B cell (primary cell): ENCODE results near the gene S100A5. TPM values are rescaled to one million over a fixed set of nuclear protein-coding genes. Genes with fewer than 3 reads are reported as not detected.

Experiments used
- ATAC-seq: fragments of 200-7000 bp; cut with Tn5 transposase; one replicate; pipeline ENCODE4 v1.10.0; 2021; ENCODE audit warnings: low read depth, mild to moderate bottlenecking, moderate number of reproducible peaks, moderate library complexity
- CTCF ChIA-PET: fragments of 350-600 bp; sonication (Branson Sonifier 250); formaldehyde crosslinking; loops from one replicate; lab custom pipeline; 2021; ENCODE audit warnings: antibody characterized with exemption, inconsistent platforms; lab: Charles Lee
- POLR2A ChIA-PET: fragments of 350-600 bp; sonication (Branson Sonifier 250); formaldehyde crosslinking; loops from one replicate; lab custom pipeline; 2021; ENCODE audit warnings: antibody characterized with exemption; lab: Charles Lee
- DNase-seq: peaks from one replicate; pipeline ENCODE4 v3.0.0; 2013
- H2AFZ ChIP-seq: 2 replicates; pipeline ENCODE4 v1.6.1; 2012; ENCODE audit warnings: mild to moderate bottlenecking, low read depth, low read length; ENCODE audit not compliant: insufficient read depth, poor library complexity, severe bottlenecking
- H3K27ac ChIP-seq, 2 donors: 1 replicate in 1 of 2; 2 replicates in 1 of 2; pipeline ENCODE4 v1.5.1; 2012 to 2013; ENCODE audit warnings: low read length in 2 of 2, mild to moderate bottlenecking in 2 of 2, moderate library complexity in 1 of 2
- H3K27me3 ChIP-seq, 4 experiments: fragments of 200-600 bp in 1 of 4; sonication (generic) in 1 of 4; replicated peaks in 1 of 4; 1 replicate in 2 of 4; 2 replicates in 2 of 4; pipeline versions ENCODE4 v1.6.1 to v1.7.0; 2013 to 2016; ENCODE audit warnings: low read length in 3 of 4, mild to moderate bottlenecking in 2 of 4, mixed read lengths in 1 of 4, moderate library complexity in 1 of 4; ENCODE audit not compliant: insufficient read depth in 4 of 4, control insufficient read depth in 3 of 4; ENCODE audit errors: control extremely low read depth in 1 of 4
- H3K36me3 ChIP-seq, 2 experiments: replicated peaks in 1 of 2; 1 replicate in 1 of 2; 2 replicates in 1 of 2; pipeline versions ENCODE4 v1.6.1 to v1.7.1; 2013; ENCODE audit warnings: low read length in 1 of 2; ENCODE audit not compliant: insufficient read depth in 2 of 2, control insufficient read depth in 1 of 2; ENCODE audit errors: control extremely low read depth in 1 of 2, extremely low read depth in 1 of 2
- H3K4me1 ChIP-seq, 2 donors: fragments of 200-600 bp in 1 of 2; sonication (generic) in 1 of 2; 1 replicate in 1 of 2; 2 replicates in 1 of 2; pipeline versions ENCODE4 v1.5.1 to v1.6.1; 2013 to 2017; ENCODE audit warnings: low read length in 2 of 2; ENCODE audit not compliant: control insufficient read depth in 2 of 2, insufficient read depth in 2 of 2
- H3K4me2 ChIP-seq: replicated peaks from 2 replicates; pipeline ENCODE3; 2012; ENCODE audit warnings: mild to moderate bottlenecking, low read depth, low read length; ENCODE audit not compliant: poor library complexity, severe bottlenecking
- H3K4me3 ChIP-seq, 5 experiments: fragments of 200-600 bp in 1 of 5; sonication (generic) in 1 of 5; 1 replicate in 3 of 5; 2 replicates in 2 of 5; pipeline versions ENCODE4 v1.5.1 to v1.7.0; 2011 to 2016; ENCODE audit warnings: low read length in 4 of 5, mild to moderate bottlenecking in 4 of 5, low read depth in 2 of 5, control low read depth in 1 of 5, moderate library complexity in 1 of 5; ENCODE audit not compliant: insufficient read depth in 1 of 5; ENCODE audit errors: control extremely low read depth in 1 of 5, extremely low read depth in 1 of 5
- H3K79me2 ChIP-seq: fragments of 200-600 bp; sonication (generic); one replicate; pipeline ENCODE4 v1.6.0; 2016; ENCODE audit warnings: low read length; ENCODE audit not compliant: control insufficient read depth, insufficient read depth
- H3K9ac ChIP-seq: fragments of 200-600 bp; sonication (generic); 2 replicates; pipeline ENCODE4 v1.6.1; 2017; ENCODE audit warnings: mild to moderate bottlenecking, low read length, moderate library complexity
- H3K9me3 ChIP-seq, 3 donors: one replicate each; pipeline versions ENCODE4 v1.6.1 to v1.7.1; 2013; ENCODE audit warnings: low read length in 2 of 3; ENCODE audit not compliant: control insufficient read depth in 2 of 3, insufficient read depth in 1 of 3; ENCODE audit errors: control extremely low read depth in 1 of 3
- H4K20me1 ChIP-seq: 2 replicates; pipeline ENCODE4 v1.6.0; 2012; ENCODE audit warnings: mild to moderate bottlenecking, low read length; ENCODE audit not compliant: insufficient read depth, control insufficient read depth, poor library complexity, severe bottlenecking
- H3K27ac Mint-ChIP-seq: one replicate; pipeline ENCODE4 v1.8.0; 2021; ENCODE audit warnings: mixed read lengths
- H3K27me3 Mint-ChIP-seq: one replicate; pipeline ENCODE4 v1.8.0; 2021; ENCODE audit warnings: mixed read lengths
- H3K4me1 Mint-ChIP-seq: one replicate; pipeline ENCODE4 v1.8.0; 2021; ENCODE audit warnings: mixed read lengths
- H3K4me3 Mint-ChIP-seq: one replicate; pipeline ENCODE4 v1.8.0; 2021; ENCODE audit warnings: mixed read lengths
- H3K9me3 Mint-ChIP-seq: one replicate; pipeline ENCODE4 v1.8.0; 2022; ENCODE audit warnings: mixed read lengths; ENCODE audit not compliant: insufficient read depth
- CTCF ChIP-seq: fragments of 200-600 bp; IDR thresholded peaks from one replicate; pipeline ENCODE4 v1.8.0; 2022; ENCODE audit warnings: antibody characterized with exemption, mild to moderate bottlenecking
- EZH2 ChIP-seq: IDR thresholded peaks from 2 replicates; pipeline ENCODE4 v1.6.1; 2012; ENCODE audit warnings: borderline replicate concordance, low read depth, mild to moderate bottlenecking, moderate library complexity, low read length; ENCODE audit not compliant: insufficient read depth, poor library complexity, severe bottlenecking
- WGBS: methylation state at CpG from one replicate; pipeline ENCODE4 v1.1.5; 2013; ENCODE audit warnings: missing lambda C conversion rate; ENCODE audit not compliant: insufficient coverage; 5-methylcytosine and 5-hydroxymethylcytosine counted together
- intact Hi-C: fragments of 100-400 bp; cut with micrococcal nuclease; formaldehyde crosslinking; loops from one replicate; pipeline ENCODE4 v1.10.0; 2022
- polyA plus RNA-seq: library from polyadenylated mRNA; depleted of rRNA; stranded (reverse); fragments of >200 nt; gene quantifications from 2 replicates; pipeline ENCODE4 v1.2.3, GENCODE V29; 2012
- total RNA-seq, 2 donors: library from RNA; stranded (reverse); fragments of 120-200 nt in 1 of 2; gene quantifications; 1 replicate in 1 of 2; 2 replicates in 1 of 2; pipeline versions ENCODE4 v1.2.3 to v1.2.4, GENCODE V29; 2013 to 2022

The S100A5 gene
- total and polyA plus RNA-seq, 2 donors (not counting 1 experiment from before 2014, with no cell fraction given), result 0.64 TPM; not detected in 1

DNA sequence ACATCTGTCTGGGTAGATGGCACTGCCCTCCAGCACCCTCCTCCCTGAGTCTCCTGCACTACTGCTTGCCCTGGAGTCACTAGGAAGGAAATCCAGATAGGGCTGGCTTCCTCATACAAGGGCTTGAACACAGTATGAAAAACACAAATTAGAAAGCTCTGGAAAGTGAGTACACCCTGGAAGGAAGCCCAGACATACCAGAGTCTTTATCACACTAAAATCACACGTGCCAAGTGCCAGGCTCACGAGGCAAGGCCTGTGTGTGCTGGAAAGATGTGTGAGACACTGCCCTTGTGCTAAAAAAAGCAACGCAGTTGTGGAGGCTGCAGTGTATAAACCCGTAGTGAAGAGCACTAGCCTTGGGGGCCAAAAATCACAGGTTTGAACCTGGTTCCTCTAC, 52.0 kb downstream of the S100A5 start:
- POLR2A ChIA-PET, result no interaction called here
- H3K27me3 Mint-ChIP-seq, result peaks cover 57% of the 10 kb centered on the region
- Histone ChIP-seq H3K4me3 (no peak overlapping the region), H3K4me1 (no peaks in the 10 kb centered on the region), H2AFZ (no peak overlapping the region), H3K4me2 (no peak overlapping the region), H3K27ac (no peak overlapping the region), H4K20me1 (no peaks in the 10 kb centered on the region), H3K9me3 (no peaks in the 10 kb centered on the region), H3K27me3 (peaks cover 0 to 14% (median under 1%) of the 10 kb centered on the region in 4 experiments), H3K9ac (no peak overlapping the region), H3K36me3 (no peaks in the 10 kb centered on the region), H3K79me2 (no peaks in the 10 kb centered on the region)
- H3K9me3 Mint-ChIP-seq, result no peaks in the 10 kb centered on the region
- no peak for TF ChIP-seq CTCF
- no peak for TF ChIP-seq EZH2
- 58% methylated on average over 3 of the region's 4 CpGs for WGBS
- DNase-seq (no peak), ATAC-seq (no peak)
- CTCF ChIA-PET, result interaction anchor here (0.6 to 1.4 kb wide), 5 partner anchors 9 to 136 kb away, joined by 3 to 6 read pairs (median 3); no protein-coding TSS in a partner anchor
- intact Hi-C loops, result no loop called here
- H3K27ac Mint-ChIP-seq, result no peak overlapping the region
- H3K4me3 Mint-ChIP-seq, result no peak overlapping the region
- no peaks in the 10 kb centered on the region for H3K4me1 Mint-ChIP-seq

- intact Hi-C loops, result no loop called here
- no CpG with 5 or more reads among the region's 2 CpGs for WGBS
These were observed 53.0 kb downstream of the S100A5 start for GRCh38 chr1:153487707-153488106.

More at GRCh38 chr1:153487707-153488106, 53.0 kb downstream of the S100A5 start:
- CTCF ChIA-PET, result interaction anchor here (0.7 to 1.2 kb wide), 3 partner anchors 10 to 283 kb away, joined by 3 read pairs; no protein-coding TSS in a partner anchor
- POLR2A ChIA-PET, result no interaction called here
- no peaks in the 10 kb centered on the region for H4K20me1 ChIP-seq
- Mint-ChIP-seq H3K9me3 (no peaks in the 10 kb centered on the region), H3K4me3 (no peak overlapping the region), H3K4me1 (no peaks in the 10 kb centered on the region), H3K27me3 (peaks cover 61% of the 10 kb centered on the region), H3K27ac (no peak overlapping the region)
- no peak overlapping the region for H3K27ac ChIP-seq
- no peak overlapping the region for H3K4me3 ChIP-seq
- DNase-seq (no peak), ATAC-seq (no peak)
- TF ChIP-seq EZH2 (no peak), CTCF (no peak)
- no peak overlapping the region for H3K4me2 ChIP-seq
- H3K36me3 ChIP-seq, result no peaks in the 10 kb centered on the region
- no peak overlapping the region for H2AFZ ChIP-seq
- H3K4me1 ChIP-seq, result no peaks in the 10 kb centered on the region
- peaks cover 0 to 19% (median under 1%) of the 10 kb centered on the region in 4 experiments for H3K27me3 ChIP-seq
- no peak overlapping the region for H3K9ac ChIP-seq
- H3K79me2 ChIP-seq, result no peaks in the 10 kb centered on the region
- no peaks in the 10 kb centered on the region for H3K9me3 ChIP-seq

Other genes with a start within 250 kb of the S100A5 start
- not detected in 2 replicates for gene PGLYRP3, start 228.0 kb downstream of the S100A5 start, total RNA-seq
- not detected in 2 replicates for gene PGLYRP3, start 228.0 kb downstream of the S100A5 start, polyA plus RNA-seq
- not detected in 2 replicates for gene PGLYRP4, start 192.1 kb downstream of the S100A5 start, total RNA-seq
- gene PGLYRP4, start 192.1 kb downstream of the S100A5 start, polyA plus RNA-seq, result not detected in 2 replicates
- gene S100A9, start 183.1 kb downstream of the S100A5 start, total RNA-seq, result 3.9 and 4.2 TPM in 2 replicates
- 28.2 and 66.6 TPM in 2 replicates for gene S100A9, start 183.1 kb downstream of the S100A5 start, polyA plus RNA-seq
- not detected in 2 replicates for gene S100A12, start 165.3 kb downstream of the S100A5 start, total RNA-seq
- 1.4 and 3.4 TPM in 2 replicates for gene S100A12, start 165.3 kb downstream of the S100A5 start, polyA plus RNA-seq
- 1.9 and 3.3 TPM in 2 replicates for gene S100A8, start 149.9 kb downstream of the S100A5 start, total RNA-seq
- gene S100A8, start 149.9 kb downstream of the S100A5 start, polyA plus RNA-seq, result 8.9 and 16.7 TPM in 2 replicates
- not detected in 2 replicates for gene S100A7A, start 124.4 kb downstream of the S100A5 start, total RNA-seq
- not detected in 2 replicates for gene S100A7A, start 124.4 kb downstream of the S100A5 start, polyA plus RNA-seq
- gene S100A7, start 80.3 kb downstream of the S100A5 start, total RNA-seq, result not detected in 2 replicates
- gene S100A7, start 80.3 kb downstream of the S100A5 start, polyA plus RNA-seq, result not detected in 2 replicates
- gene S100A6, start 4.9 kb downstream of the S100A5 start, total RNA-seq, result 93.6 and 110 TPM in 2 replicates
- gene S100A6, start 4.9 kb downstream of the S100A5 start, polyA plus RNA-seq, result 61.1 and 213 TPM in 2 replicates
- gene S100A4, start 4.9 kb upstream of the S100A5 start, total RNA-seq, result 58.0 and 62.7 TPM in 2 replicates
- gene S100A4, start 4.9 kb upstream of the S100A5 start, polyA plus RNA-seq, result 121 and 150 TPM in 2 replicates
- not detected in 2 replicates for gene S100A3, start 8.3 kb upstream of the S100A5 start, total RNA-seq
- gene S100A3, start 8.3 kb upstream of the S100A5 start, polyA plus RNA-seq, result 0.17 TPM in 1 of 2 replicates, not detected in the other
- not detected in 2 replicates for gene S100A2, start 24.9 kb upstream of the S100A5 start, total RNA-seq
- gene S100A2, start 24.9 kb upstream of the S100A5 start, polyA plus RNA-seq, result 0.19 TPM in 1 of 2 replicates, not detected in the other
- gene S100A16, start 72.2 kb upstream of the S100A5 start, total RNA-seq, result not detected in 2 replicates
- gene S100A16, start 72.2 kb upstream of the S100A5 start, polyA plus RNA-seq, result not detected in 2 replicates
- not detected in 2 replicates for gene S100A14, start 75.4 kb upstream of the S100A5 start, total RNA-seq
- gene S100A14, start 75.4 kb upstream of the S100A5 start, polyA plus RNA-seq, result 0.17 TPM in 1 of 2 replicates, not detected in the other
- gene S100A13, start 86.6 kb upstream of the S100A5 start, total RNA-seq, result 5.7 and 9.8 TPM in 2 replicates
- 17.8 and 19.8 TPM in 2 replicates for gene S100A13, start 86.6 kb upstream of the S100A5 start, polyA plus RNA-seq
- gene S100A1, start 87.5 kb upstream of the S100A5 start, total RNA-seq, result not detected in 2 replicates
- gene S100A1, start 87.5 kb upstream of the S100A5 start, polyA plus RNA-seq, result not detected in 2 replicates
- 156 TPM in 2 replicates for gene CHTOP, start 93.1 kb upstream of the S100A5 start, total RNA-seq
- gene CHTOP, start 93.1 kb upstream of the S100A5 start, polyA plus RNA-seq, result 87.0 and 140 TPM in 2 replicates
- gene SNAPIN, start 117.8 kb upstream of the S100A5 start, total RNA-seq, result 37.6 and 39.4 TPM in 2 replicates
- gene SNAPIN, start 117.8 kb upstream of the S100A5 start, polyA plus RNA-seq, result 17.2 and 22.7 TPM in 2 replicates
- gene ILF2, start 130.1 kb upstream of the S100A5 start, total RNA-seq, result 86.5 and 89.8 TPM in 2 replicates
- 94.0 and 155 TPM in 2 replicates for gene ILF2, start 130.1 kb upstream of the S100A5 start, polyA plus RNA-seq
- 0.19 and 0.37 TPM in 2 replicates for gene NPR1, start 137.8 kb upstream of the S100A5 start, total RNA-seq
- not detected in 2 replicates for gene NPR1, start 137.8 kb upstream of the S100A5 start, polyA plus RNA-seq
- gene INTS3, start 187.1 kb upstream of the S100A5 start, total RNA-seq, result 69.1 and 69.3 TPM in 2 replicates
- 71.5 and 84.1 TPM in 2 replicates for gene INTS3, start 187.1 kb upstream of the S100A5 start, polyA plus RNA-seq
- 15.6 and 16.2 TPM in 2 replicates for gene SLC27A3, start 234.5 kb upstream of the S100A5 start, total RNA-seq
- 8.9 and 19.4 TPM in 2 replicates for gene SLC27A3, start 234.5 kb upstream of the S100A5 start, polyA plus RNA-seq